NT2/D1 (cell line): Measurements from ENCODE around the gene WDFY3.
"Not testable (repeated sequence)": the region's sequence is repeated elsewhere in the genome, so short reads cannot be mapped to it uniquely, and the experiment has no call there.

ENCODE experiments used
- DNase-seq: peaks from one replicate; pipeline ENCODE4 v3.0.0-alpha.2; 2011; ENCODE audit warnings: low read depth, low spot score
- H3K27me3 ChIP-seq: 2 replicates; pipeline ENCODE4 v1.6.0; 2011; ENCODE audit warnings: mild to moderate bottlenecking; ENCODE audit not compliant: insufficient read length, insufficient read depth
- H3K36me3 ChIP-seq: 2 replicates; pipeline ENCODE4 v1.6.1; 2011; ENCODE audit warnings: mild to moderate bottlenecking, low read length, mixed read lengths; ENCODE audit not compliant: insufficient read depth, insufficient read length
- H3K4me1 ChIP-seq: 2 replicates; pipeline ENCODE4 v1.5.1; 2011; ENCODE audit not compliant: insufficient read depth, insufficient read length
- H3K4me3 ChIP-seq: 2 replicates; pipeline ENCODE4 v1.5.1; 2011; ENCODE audit warnings: low read depth; ENCODE audit not compliant: insufficient read length
- H3K9ac ChIP-seq: 2 replicates; pipeline ENCODE4 v1.6.0; 2011; ENCODE audit warnings: low read depth; ENCODE audit not compliant: insufficient read length
- H3K9me3 ChIP-seq: 2 replicates; pipeline ENCODE4 v1.5.1; 2011; ENCODE audit warnings: mild to moderate bottlenecking, low read length; ENCODE audit not compliant: insufficient read depth
- SUZ12 ChIP-seq: IDR thresholded peaks from 2 replicates; pipeline ENCODE4 v1.6.1; 2011; ENCODE audit not compliant: insufficient read length, insufficient read depth; ENCODE audit errors: extremely low read depth
- YY1 ChIP-seq: IDR thresholded peaks from 2 replicates; pipeline ENCODE4 v1.6.1; 2011; ENCODE audit not compliant: insufficient read length, insufficient read depth
- ZNF274 ChIP-seq: IDR thresholded peaks from 2 replicates; pipeline ENCODE4 v1.6.1; 2011; ENCODE audit warnings: mild to moderate bottlenecking, low read depth, low read length

WDFY3 gene

DNA sequence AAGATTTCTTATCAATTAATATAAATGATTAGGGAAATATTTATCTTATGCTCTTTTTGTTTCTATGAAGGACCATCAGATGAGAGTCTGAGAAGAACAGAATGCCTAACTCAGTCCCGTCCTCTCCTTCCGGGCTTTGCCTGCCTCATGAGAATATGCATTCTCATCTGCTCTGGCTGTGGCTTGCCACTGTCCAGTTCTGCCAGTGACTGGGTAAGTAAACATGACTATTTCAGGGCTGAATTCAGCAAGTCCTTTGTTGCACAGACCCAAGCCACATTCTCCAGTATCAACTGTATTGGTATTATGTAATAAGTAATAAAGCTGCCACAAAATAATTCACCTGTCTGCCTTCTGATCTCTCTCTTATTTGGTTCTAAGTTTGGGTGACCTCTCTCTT, 110.7 kb downstream of the WDFY3 start:
- peaks cover 10% of the 10 kb centered on the region for H3K36me3 ChIP-seq
- no peak overlapping the region for H3K9ac ChIP-seq
- TF ChIP-seq ZNF274 (no peak), YY1 (no peak), SUZ12 (no peak)
- peaks cover 2% of the 10 kb centered on the region for H3K4me1 ChIP-seq
- no peaks in the 10 kb centered on the region for H3K27me3 ChIP-seq
- H3K4me3 ChIP-seq: no peak overlapping the region
- no peak for DNase-seq
- no peaks in the 10 kb centered on the region for H3K9me3 ChIP-seq

- Histone ChIP-seq H3K4me1 (peaks cover 2% of the 10 kb centered on the region), H3K4me3 (no peak overlapping the region), H3K9ac (no peak overlapping the region), H3K27me3 (no peaks in the 10 kb centered on the region), H3K36me3 (peaks cover 18% of the 10 kb centered on the region), H3K9me3 (no peaks in the 10 kb centered on the region)
- TF ChIP-seq ZNF274 (no peak), SUZ12 (no peak), YY1 (no peak)
- no peak for DNase-seq
Observed at GRCh38 chr4:84852081-84852480, 114.4 kb downstream of the WDFY3 start.

DNA sequence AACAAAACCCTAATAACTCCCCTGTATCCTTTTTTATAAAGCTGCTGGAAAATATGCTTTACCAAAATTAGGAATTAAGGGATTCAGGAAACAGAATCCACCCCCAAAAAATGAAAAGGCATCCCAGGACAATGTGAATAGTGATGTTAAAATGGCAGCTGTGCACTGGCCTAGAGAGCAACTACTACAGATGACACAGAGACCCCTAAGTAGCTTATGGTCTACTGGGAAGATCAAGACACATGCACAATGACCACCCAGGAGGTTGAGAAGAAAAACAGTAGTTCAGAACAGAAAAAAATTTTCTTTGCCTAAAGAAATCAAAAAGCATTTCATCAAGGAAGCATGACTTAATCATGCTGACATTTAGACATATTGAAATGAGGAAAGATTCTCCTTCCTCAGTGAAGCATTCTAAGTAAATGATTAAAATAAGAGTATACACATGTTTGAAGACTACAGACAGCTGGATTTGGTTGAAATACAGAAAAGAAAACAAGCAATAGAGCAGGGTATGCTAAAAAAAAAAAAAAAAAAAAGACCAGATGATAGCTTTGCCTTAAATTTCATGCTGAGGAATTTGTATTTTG, 117.3 kb downstream of the WDFY3 start:
- no peak for DNase-seq
- no peak for TF ChIP-seq SUZ12
- TF ChIP-seq YY1: no peak
- TF ChIP-seq ZNF274: no peak
- Histone ChIP-seq H3K36me3 (peaks cover 31% of the 10 kb centered on the region), H3K9me3 (no peaks in the 10 kb centered on the region), H3K4me3 (no peak overlapping the region), H3K27me3 (no peaks in the 10 kb centered on the region), H3K4me1 (no peaks in the 10 kb centered on the region), H3K9ac (no peak overlapping the region)

DNA sequence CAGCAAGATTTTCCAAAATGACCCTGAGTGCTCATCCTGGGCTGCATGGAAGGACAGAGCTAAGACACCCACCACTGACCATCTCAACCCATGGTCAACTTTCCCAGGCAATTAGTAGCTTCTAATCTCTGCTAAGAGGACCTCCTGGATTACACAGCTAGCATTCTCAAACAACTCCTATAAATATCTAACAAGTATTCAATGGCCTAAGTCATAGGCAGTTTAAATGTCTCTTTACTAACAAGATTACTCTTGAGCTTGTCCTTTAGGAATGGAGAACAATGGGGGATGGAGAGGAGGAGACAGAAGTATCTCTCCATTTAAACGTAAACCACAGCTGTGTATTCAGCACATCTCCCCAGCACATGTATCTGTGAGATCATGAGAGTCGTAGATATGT, 118.1 kb downstream of the WDFY3 start:
- no peaks in the 10 kb centered on the region for H3K9me3 ChIP-seq
- H3K36me3 ChIP-seq: peaks cover 35% of the 10 kb centered on the region
- no peak for TF ChIP-seq ZNF274
- TF ChIP-seq YY1: no peak
- no peak for TF ChIP-seq SUZ12
- H3K27me3 ChIP-seq: no peaks in the 10 kb centered on the region
- no peak overlapping the region for H3K9ac ChIP-seq
- H3K4me1 ChIP-seq: no peaks in the 10 kb centered on the region
- no peak for DNase-seq
- H3K4me3 ChIP-seq: no peak overlapping the region

- H3K9ac ChIP-seq: no peak overlapping the region
- peaks cover 36% of the 10 kb centered on the region for H3K36me3 ChIP-seq
- no peak for TF ChIP-seq YY1
- no peak for TF ChIP-seq SUZ12
- no peak for TF ChIP-seq ZNF274
- H3K4me3 ChIP-seq: no peak overlapping the region
- no peak for DNase-seq
- no peaks in the 10 kb centered on the region for H3K27me3 ChIP-seq
- no peaks in the 10 kb centered on the region for H3K4me1 ChIP-seq
- no peaks in the 10 kb centered on the region for H3K9me3 ChIP-seq
Observed at GRCh38 chr4:84847978-84848377, 118.5 kb downstream of the WDFY3 start.

- Histone ChIP-seq H3K4me3 (no peak overlapping the region), H3K27me3 (no peaks in the 10 kb centered on the region), H3K9ac (no peak overlapping the region), H3K4me1 (no peaks in the 10 kb centered on the region), H3K36me3 (peaks cover 37% of the 10 kb centered on the region), H3K9me3 (no peaks in the 10 kb centered on the region)
- DNase-seq: no peak
- no peak for TF ChIP-seq ZNF274
- TF ChIP-seq SUZ12: no peak
- no peak for TF ChIP-seq YY1
Observed at GRCh38 chr4:84846985-84847384, 119.5 kb downstream of the WDFY3 start.

- Histone ChIP-seq H3K27me3 (no peaks in the 10 kb centered on the region), H3K4me1 (no peaks in the 10 kb centered on the region), H3K4me3 (no peak overlapping the region), H3K9ac (no peak overlapping the region), H3K36me3 (peaks cover 34% of the 10 kb centered on the region), H3K9me3 (no peaks in the 10 kb centered on the region)
- DNase-seq: no peak
- TF ChIP-seq SUZ12: no peak
- no peak for TF ChIP-seq YY1
- no peak for TF ChIP-seq ZNF274
Observed at GRCh38 chr4:84841435-84841834, 125.1 kb downstream of the WDFY3 start.

GRCh38 chr4:84837751-84838150, 128.7 kb downstream of the WDFY3 start:
- H3K4me1 ChIP-seq: no peaks in the 10 kb centered on the region
- no peak for DNase-seq
- H3K9ac ChIP-seq: no peak overlapping the region
- no peak for TF ChIP-seq YY1
- no peak for TF ChIP-seq SUZ12
- TF ChIP-seq ZNF274: no peak
- H3K4me3 ChIP-seq: no peak overlapping the region
- H3K9me3 ChIP-seq: no peaks in the 10 kb centered on the region
- no peaks in the 10 kb centered on the region for H3K27me3 ChIP-seq
- H3K36me3 ChIP-seq: peaks cover 19% of the 10 kb centered on the region

DNA sequence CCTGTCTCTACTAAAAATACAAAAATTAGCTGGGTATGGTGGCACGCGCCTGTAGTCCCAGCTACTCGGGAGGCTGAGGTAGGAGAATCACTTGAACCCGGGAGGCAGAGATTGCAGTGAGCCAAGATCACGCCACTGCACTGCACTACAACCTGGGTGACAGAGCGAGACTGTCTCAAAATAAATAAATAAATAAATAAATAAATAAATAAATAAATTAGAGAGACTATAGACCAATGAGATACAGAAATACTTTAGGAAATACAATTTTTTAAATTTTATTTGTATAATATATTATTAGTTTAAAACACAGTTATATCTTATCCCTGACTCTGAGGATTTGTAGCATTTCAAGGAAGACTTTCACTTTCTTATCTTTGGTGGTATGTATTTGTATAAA, 136.9 kb downstream of the WDFY3 start:
- H3K4me1 ChIP-seq, H3K4me3 ChIP-seq, H3K9ac ChIP-seq, H3K9me3 ChIP-seq, H3K27me3 ChIP-seq, DNase-seq: not testable (repeated sequence)
- H3K36me3 ChIP-seq: peaks cover 15% of the 10 kb centered on the region
